Measurements from ENCODE around the gene SIRPG.
"Not testable (repeated sequence)": the region's sequence is repeated elsewhere in the genome, so short reads cannot be mapped to it uniquely, and the experiment has no call there.

SIRPG gene

DNA sequence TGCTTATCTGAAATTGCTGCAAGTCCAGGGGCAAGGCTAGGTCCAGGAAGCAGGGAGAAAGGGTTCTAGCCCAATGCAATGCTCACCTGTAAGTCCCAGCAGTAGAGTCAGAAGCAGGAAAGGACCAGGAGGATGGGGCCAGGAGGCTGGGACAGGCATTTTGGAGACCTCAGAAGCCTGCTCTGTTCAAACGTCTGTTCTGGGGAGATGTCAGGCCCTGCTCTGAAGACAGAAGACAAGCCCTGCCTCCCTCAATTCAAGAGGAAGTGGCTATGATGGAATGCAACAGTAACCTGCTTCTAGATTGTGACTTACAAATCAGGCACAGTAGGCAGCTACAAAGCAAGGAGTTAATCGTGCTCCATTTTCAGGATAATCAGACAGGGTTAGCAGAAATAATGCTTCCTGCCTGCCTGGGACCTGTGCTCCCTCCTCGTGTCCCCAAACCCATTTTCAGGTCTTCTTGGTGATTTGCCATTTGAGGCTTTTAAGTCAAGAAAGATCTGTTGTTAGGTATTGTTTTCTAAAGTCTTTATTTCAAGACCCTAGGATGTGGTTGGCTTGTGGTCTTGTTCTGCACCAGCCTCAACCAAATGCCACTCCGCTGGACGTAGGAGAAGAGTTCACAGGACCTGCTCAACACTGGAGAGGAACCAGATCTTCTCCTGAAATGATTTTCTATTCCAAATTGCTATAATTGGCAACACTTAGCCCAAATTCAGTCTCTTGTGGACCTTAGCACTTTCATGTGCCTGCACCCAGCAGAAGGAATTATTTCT is at the start of gene SIRPG:
Gene SIRPG, minus strand, starts transcription at position 224 of the 779 bp plus-strand sequence. Its CDS starts 65 bp downstream, at position 159.
- no peak for DNase-seq

DNA sequence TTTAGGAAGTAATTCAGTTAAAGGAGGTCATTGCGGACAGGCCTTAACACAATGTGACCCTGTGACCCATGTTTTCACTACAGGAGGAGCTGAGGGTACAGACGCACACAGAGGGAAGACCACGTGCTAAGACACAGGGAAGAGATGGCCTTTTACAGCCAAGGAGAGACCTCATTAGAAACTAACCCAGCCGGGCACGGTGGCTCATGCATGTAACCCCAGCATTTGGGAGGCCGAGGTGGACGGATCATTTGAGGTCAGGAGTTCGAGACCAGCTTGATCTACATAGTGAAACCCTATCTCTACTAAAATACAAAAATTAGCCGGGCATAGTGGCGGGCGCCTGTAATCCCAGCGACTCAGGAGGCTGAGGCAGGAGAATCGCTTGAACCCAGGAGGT is 49.3 kb upstream of the SIRPG start:
- DNase-seq, result not testable (repeated sequence)

- no peak for DNase-seq
These were observed 48.5 kb upstream of the SIRPG start for GRCh38 chr20:1706079-1706478.

GRCh38 chr20:1702855-1703254 is 45.3 kb upstream of the SIRPG start:
- no peak for DNase-seq

DNA sequence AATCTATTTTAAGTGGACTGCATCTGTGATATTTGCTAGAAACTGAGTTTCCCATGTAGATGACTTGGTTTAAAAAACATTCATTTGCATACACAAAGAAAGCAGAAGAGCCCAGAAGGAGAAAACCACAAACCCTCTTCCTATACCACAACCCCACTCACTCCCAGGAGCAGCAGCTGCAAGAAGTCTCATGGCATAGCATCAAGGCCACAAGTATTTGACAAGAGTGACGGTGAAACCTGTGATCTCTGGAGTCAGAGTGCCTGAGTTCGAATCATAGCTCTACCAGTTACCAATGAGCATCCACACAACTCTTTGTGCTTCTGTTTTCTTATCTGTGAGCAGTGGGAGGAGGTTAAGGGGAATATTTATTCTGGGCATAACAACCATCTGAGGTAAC is 44.7 kb upstream of the SIRPG start:
- no peak for DNase-seq

- DNase-seq, result no peak
These were observed 43.4 kb upstream of the SIRPG start for GRCh38 chr20:1700990-1701389.

- no peak for DNase-seq
These were observed 40.0 kb upstream of the SIRPG start for GRCh38 chr20:1697592-1697991.

GRCh38 chr20:1696521-1697209 is 39.1 kb upstream of the SIRPG start:
- DNase-seq, result no peak

GRCh38 chr20:1694672-1695071 is 37.1 kb upstream of the SIRPG start:
- no peak for DNase-seq

DNA sequence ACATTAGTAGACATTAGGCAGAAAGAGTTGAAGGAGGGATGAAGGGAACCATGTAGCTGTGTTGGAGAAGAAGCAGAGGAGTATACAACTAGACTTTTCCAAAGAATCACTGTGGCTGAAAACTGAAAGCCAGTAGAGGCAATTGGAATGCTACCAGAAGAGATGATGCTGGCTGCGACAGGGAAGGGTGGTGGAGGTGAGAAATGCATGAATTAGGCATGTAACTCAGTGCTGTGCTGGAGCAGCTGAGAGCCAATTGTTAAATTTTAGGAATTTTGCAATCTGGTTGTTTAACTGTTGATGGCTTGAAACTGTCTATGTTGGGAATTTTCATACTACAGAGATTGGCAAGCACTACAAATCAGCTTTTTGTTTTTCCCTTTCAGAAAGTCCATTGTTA is 35.8 kb upstream of the SIRPG start:
- DNase-seq, result no peak

DNA sequence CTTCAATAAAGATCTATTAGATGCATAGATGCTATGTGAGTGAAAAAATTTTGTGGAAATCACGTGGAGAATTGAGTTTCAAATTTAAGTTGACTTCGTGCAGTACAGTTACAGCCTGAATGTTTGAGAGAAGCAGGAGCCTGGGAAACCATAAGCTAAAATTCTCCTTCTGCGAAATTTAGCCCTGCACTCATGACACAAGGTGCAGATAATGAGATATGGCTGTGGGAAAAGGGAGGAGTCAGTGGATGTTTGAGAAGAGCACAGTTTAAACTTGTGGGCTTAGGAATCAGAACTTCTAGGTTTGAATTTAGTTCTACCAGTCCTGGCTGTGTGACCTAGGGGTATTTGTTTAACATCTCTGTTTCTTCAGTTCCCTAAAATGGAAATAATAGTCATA is 32.1 kb upstream of the SIRPG start:
- DNase-seq, result no peak

DNA sequence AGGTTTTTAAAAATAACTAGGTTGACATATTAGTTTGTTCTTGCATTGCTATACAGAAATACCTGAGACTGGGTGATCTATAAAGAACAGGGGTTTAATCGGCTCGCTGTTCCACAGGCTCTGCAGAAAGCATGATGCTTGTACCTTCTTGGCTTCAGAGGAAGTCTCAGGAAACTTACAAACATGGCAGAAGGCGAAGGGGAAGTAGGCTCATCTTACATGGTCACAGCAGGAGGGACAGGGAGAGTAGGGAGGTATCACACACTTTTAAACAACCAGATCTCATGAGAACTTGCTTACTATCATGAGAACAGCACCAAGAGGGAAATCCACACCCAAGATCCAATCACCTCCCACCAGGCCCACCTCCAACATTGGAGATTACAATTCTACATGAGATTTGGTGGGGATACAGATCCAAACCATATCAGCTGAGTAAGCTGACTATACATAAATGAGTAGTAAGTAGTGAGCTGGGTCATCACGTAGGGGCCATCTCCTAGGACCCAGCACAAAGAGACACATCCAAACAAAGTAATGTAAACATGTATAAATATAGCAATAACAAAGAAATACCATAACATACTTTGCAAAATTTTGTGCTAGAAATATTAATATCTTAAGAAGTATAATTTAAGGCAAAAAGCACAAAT is 31.4 kb upstream of the SIRPG start:
- no peak for DNase-seq

GRCh38 chr20:1687053-1687452 is 29.5 kb upstream of the SIRPG start:
- no peak for DNase-seq

DNA sequence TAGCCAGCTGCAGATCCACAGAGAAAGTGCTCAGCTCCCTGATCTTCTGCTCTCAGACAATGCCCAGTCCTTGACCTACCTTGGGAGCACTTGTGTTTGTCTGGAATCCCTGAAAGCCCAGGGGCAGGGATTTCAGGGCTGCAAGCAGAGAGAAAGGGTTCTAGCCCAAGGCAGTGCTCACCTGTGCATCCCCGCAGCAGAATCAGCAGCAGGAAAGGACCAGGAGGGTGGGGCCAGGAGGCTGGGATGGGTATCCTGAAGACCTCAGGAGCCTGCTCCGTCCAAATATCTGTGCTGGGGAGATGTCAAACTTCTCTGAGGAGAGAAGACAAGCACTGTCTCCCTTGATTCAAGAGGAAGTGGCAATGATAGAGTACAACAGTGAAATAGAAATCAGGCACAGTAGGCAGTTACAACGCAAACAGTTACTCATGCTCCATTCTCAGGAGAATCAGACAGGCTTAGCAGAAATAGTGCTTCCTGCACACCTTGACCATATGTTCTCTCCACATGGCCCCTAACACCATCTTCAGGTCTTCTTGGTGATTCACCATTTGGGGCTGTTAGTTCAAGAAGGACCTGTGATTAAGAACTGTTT is 28.7 kb upstream of the SIRPG start:
- DNase-seq, result no peak

- no peak for DNase-seq
These were observed 27.9 kb upstream of the SIRPG start for GRCh38 chr20:1685304-1686052.

GRCh38 chr20:1684872-1685271 is 27.3 kb upstream of the SIRPG start:
- DNase-seq, result no peak

DNA sequence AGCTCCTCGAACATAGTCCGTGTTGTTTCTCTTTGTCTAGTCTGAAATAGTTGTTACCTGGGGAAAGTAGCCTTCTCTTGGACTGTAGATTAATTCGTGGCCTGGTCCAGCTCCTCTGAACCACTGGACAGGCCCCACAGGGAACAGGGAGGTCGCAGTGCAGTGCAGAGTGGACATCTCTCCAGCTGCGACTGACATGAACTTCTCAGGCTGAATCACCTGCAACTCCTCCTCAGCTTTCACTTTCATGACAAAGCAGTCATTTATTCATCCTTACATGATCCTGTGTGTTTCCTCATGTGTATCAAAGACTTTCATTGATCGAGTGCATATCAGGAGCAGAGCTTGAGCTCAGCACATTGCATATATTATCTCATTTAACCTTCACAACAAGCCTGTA is 19.1 kb upstream of the SIRPG start:
- no peak for DNase-seq

- DNase-seq, result no peak
These were observed 17.6 kb upstream of the SIRPG start for GRCh38 chr20:1674990-1675780.

GRCh38 chr20:1674361-1674760 is 16.8 kb upstream of the SIRPG start:
- no peak for DNase-seq

DNA sequence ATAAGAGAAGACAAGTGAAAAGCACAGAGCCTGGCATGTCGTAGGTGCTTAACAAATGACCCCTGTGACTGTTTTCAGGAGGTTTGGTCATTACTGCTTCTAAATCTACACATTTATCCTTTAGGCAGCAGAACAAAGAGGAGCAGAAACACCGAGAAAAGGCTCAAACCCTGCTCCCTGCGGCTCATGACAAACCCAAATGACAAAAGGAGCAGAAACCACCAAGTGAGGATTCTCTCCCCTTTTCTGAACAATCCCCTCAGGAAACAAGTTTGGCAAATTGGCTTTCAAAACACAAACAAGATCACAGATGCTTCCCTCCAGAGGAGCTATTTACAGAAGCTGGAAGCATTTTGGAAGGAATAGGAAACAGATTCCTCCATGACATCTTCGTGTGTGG is 15.8 kb upstream of the SIRPG start:
- no peak for DNase-seq

DNA sequence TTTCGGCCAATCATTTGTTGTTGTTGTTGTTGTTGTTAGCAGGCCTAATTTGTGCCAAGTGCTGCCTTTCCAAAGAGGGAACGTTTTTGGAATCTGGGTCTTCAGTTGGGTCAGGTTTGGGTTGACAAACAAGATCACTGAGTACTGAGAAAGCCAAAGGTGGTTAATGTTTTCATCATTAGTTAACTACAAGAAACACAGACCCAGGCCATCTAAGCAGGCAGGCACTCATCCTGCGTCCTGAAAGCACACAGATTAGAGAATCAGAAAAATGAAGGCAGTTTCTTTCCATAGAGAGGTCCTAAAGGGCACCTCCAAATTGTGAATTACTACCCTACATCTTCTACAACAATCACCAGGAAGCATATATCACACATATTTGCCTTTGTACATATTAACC is 15.1 kb upstream of the SIRPG start:
- no peak for DNase-seq
